GM12874 (cell line): ENCODE results near the gene MDFI.

Experiments
- TF ChIP-seq, protein P1 (sequence below): IDR thresholded peaks from 2 replicates; pipeline ENCODE4 v1.5.1; 2011; ENCODE audit warnings: low read depth, mild to moderate bottlenecking, control low read depth, low read length, moderate library complexity; ENCODE audit not compliant: insufficient read depth

MDFI gene

DNA sequence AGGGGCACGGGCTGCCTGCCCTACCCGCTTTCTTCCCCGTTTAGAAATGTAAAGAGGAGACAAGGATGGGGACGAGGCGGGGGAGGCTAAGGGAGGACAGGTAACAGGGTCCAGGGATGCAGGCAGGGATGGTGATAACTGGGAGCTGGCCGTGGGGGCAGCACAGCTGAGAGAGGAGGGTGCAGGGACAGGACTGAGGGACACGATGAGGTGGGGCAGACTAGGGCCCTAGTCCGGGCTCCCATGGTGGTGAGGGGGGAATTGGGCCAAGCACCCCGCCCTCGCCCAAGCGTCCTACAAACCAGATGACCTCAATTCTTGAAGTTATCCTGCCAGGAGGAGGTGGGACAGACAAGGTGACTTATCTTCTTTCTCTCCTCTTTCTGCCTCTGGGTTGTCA lies 44.4 kb upstream of the MDFI start:
- TF ChIP-seq, protein P1, sequence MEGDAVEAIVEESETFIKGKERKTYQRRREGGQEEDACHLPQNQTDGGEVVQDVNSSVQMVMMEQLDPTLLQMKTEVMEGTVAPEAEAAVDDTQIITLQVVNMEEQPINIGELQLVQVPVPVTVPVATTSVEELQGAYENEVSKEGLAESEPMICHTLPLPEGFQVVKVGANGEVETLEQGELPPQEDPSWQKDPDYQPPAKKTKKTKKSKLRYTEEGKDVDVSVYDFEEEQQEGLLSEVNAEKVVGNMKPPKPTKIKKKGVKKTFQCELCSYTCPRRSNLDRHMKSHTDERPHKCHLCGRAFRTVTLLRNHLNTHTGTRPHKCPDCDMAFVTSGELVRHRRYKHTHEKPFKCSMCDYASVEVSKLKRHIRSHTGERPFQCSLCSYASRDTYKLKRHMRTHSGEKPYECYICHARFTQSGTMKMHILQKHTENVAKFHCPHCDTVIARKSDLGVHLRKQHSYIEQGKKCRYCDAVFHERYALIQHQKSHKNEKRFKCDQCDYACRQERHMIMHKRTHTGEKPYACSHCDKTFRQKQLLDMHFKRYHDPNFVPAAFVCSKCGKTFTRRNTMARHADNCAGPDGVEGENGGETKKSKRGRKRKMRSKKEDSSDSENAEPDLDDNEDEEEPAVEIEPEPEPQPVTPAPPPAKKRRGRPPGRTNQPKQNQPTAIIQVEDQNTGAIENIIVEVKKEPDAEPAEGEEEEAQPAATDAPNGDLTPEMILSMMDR, result no peak

DNA sequence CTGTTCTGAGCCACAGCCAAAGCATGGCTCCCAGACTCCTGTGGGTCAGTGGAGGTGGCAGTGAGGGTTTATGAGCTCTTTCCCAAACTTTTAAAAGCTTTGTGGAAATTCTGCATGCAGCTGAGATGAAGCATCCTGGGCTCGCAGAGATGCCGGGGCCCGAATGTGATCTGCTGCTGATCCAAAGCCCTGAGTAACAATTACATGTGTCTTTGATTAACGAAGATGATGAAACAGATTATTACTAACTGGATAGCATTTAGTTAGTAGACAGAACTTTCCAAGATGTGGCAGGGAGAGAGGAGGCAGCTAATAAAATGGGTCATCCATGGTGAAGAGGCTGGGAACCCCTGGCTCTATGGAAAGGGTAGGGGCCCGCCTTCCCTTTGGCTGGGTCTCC lies 43.9 kb upstream of the MDFI start:
- TF ChIP-seq, protein P1, result no peak

DNA sequence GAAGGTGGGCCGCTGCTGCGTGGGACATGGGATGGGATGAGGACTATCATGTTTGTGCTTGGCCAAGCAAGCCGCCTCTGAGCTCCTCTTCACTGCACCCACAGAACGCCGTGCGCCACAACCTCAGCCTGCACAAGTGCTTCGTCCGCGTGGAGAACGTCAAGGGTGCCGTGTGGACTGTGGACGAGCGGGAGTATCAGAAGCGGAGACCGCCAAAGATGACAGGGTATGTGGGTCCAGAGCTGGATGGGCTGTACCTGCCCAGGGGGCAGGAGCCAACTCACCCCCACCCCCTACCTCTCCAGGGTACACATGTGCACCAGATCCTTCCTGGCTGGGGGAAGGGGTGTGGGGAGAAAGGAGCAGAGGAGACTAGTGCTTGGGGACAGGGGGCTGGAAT lies 43.5 kb upstream of the MDFI start:
- TF ChIP-seq, protein P1, result no peak

DNA sequence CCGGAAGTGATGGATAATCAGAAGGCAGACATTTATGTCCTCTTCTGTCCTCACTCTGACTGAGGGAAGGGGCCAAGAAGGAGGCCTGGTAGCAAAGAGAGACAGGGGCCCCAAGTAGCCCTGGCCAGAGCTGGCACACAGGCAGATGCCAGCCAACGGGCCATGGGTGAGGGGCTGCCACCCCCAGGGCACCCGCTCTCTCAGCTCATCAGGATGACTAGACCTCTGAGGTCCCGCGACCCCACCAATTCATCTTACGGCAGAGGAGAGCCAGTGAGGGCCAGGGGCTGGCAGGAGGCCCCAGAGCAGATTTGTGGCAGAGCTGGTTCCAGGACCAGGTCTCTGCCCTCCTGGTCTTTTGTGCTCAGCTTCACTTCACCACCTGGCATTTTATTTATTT lies 43.1 kb upstream of the MDFI start:
- TF ChIP-seq, protein P1, result no peak

DNA sequence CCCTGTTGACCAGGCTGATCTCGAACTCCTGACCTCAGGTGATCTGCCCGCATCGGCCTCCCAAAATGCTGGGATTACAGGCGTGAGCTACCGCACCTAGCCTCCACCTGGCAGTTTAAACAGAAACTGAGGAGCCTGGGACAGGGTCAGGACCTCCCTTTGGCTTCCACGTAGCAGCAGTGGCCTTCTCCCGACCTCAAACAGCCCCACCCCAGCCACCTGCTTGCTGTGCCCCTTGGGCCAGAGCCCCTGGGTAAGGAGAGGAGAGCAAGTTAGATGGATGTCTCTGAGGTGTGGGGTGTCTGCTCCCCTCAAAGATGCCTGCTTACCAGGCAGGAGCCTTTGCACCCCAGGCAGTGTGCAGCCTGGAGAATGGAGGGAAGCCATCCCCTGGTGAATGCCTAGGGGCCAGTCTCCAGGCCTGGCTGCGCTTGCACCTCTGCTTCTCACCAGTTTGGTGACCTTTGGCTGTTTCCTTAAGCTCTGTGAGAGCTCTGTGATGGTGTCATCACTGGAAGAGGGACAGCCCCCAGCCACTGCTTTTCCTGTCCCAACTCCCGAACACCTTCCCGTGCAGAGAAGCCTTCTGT lies 42.1 kb upstream of the MDFI start:
- TF ChIP-seq, protein P1, result no peak

DNA sequence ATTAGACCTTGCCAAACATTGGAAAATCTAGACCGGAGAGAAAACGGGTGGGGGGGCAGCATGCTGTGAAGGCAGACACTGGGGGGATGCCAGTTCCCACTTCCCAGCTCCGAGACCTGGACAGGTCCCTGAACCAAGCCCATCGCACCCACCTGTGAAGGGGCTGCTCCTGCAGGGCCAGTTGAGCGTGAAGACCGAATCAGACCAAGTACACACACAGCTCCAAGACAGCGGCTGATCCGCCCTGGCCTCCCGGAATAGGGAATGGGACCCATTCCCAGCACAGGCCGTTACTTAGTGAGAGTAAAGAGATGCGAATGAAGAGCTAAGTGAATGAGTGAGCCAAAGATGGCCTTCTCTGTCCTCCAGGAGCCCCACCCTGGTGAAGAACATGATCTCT lies 41.5 kb upstream of the MDFI start:
- TF ChIP-seq, protein P1, result no peak

DNA sequence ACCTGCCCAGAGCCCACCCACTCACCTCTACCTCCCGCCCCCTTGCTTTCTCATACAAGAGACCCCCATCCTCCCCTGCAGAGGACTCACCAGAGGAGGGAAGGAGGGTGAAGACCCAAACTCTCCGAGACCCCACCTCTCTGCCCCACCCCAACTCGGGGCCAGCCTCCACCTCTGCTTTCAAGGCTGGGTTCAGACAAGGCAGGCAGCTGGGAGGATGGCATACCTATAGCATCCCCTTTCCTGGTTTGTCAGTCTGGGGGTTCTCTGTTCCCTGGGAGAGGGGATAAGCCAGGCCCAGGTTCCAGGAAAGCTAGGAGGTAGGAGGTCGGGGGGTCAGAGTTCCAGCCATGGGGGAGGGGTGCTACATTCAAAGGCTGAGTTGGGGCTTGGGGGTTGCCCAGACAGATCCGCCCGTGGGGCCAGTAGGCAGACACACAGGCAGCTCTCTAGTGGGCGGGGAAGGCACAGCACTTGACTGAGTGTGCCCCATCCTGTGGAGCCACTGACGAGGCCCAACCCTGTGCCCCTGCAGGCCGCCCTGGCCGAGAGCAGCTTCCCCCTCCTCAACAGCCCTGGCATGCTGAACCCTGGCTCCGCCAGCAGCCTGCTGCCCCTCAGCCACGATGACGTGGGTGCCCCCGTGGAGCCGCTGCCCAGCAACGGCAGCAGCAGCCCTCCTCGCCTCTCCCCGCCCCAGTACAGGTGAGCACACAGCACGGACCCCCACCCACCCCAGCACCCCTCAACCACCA lies 40.8 kb upstream of the MDFI start:
- TF ChIP-seq, protein P1, result no peak
